ENCODE measurements around the gene SDK1.

The SDK1 gene

DNA sequence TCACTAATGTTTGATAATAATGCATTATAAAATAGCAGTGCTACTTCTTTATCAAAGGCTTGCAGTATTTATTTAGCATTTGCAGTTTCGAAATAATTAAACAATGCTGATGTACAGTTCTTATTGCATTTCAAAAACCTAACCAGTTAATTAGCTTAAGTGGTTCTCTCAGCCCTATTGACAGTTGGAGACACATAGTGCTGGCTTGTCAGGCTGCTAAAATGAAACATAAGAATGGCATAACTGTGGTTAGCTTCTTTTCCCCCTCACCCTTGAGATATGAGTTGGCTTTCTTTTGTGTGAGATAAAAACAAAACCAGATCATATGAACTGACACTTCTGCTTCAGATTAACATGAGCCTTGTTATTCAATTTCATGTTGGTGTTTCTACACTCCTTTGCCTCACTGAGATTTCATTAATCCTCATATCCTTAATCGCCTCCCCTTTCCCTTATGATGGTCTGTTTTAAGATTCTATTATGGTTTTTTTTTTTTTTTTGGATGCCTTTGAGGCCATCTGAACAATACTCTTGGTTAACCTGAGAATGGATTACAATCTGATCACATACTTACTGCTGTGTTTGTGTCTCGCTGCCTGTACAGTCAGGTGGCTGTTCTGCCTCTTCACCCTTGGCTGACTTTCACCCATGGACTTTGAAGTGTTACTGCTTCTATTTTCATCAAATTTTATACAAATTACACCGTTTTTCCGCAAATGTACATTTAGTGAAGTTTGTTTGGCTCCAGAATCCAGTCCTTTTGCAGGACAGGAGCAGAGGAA is 108.0 kb downstream of the SDK1 start:
- no peak for DNase-seq (ENCODE audit: low spot score)

DNA sequence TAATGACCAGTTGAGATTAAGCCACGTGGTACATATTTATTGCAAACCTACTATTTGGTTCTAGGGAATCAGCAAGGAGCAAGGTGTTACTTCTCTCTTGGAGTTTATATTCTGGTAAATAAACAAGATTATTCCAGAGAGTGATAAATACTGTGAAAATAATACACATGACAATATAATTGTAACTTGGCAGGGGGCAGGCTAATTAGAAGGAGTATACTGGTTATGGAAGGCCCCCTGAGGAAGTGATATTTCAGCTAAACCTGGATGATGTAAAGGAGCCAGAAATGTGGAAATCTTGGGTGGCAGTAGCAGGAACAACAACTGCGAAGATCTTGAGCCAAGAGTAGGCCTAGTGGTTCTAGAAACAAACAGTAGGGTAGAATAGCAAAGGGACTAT is 111.8 kb downstream of the SDK1 start:
- DNase-seq (ENCODE audit: low spot score), result no peak

DNA sequence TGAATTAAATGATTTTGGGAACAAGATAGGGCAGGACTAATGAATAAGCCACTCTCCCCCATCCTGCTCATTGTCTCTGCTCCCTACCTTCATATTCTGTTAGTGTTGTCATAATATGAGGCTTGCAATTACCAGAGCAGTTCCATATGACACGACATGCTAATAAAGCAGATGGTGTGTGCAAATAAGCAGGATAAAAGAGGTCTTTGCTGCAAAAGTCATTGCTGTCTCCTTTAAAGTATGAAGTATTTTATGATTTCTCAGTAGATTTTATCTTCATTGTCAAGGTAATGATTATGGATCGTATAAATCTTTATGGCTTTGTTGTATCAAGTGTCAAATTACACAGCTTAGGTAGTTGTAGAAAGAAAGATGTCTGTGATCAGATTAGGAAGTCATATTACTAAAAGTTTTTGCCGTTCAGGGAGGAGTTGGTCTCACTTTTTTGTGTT is 114.8 kb downstream of the SDK1 start:
- no peak for DNase-seq (ENCODE audit: low spot score)

DNA sequence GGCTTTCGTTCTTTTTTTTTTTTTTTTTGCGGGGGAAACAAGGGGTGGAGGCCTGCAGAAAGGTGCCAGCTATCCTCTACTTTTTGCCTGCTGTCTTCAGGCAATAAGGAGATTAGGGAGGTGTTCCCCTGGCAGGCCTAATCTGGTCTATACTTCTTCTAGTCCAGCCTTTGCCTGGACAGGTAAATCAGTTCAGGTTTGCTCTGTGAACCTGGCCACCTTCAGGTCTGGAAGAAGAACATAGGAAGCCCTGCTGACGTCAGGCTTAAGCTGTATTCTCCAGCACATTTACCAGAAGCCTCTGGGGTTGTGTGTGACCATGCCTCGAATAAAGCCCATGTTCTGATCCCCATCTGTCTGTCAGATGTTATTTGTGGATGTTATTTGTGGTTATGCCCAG is 115.4 kb downstream of the SDK1 start:
- DNase-seq (ENCODE audit: low spot score), result no peak

DNA sequence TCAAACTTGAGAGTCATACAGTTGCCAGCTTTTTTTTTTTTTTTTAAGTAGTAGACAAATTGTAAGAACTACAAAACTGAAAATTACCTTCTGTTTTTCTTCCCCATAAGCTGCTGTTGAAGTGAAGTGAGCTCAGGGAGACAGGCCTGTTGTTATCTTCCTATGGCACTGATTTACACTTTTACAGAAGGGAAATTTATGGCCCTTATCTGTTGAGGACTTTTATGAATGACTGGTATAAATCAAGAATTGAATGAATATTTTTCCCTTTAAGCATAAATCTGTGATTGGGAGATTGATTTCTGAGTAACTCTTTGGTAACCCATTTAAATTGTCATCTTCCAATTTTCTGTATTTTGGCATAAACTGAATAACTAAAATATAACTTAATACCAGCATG is 124.0 kb downstream of the SDK1 start:
- DNase-seq (ENCODE audit: low spot score), result no peak

DNA sequence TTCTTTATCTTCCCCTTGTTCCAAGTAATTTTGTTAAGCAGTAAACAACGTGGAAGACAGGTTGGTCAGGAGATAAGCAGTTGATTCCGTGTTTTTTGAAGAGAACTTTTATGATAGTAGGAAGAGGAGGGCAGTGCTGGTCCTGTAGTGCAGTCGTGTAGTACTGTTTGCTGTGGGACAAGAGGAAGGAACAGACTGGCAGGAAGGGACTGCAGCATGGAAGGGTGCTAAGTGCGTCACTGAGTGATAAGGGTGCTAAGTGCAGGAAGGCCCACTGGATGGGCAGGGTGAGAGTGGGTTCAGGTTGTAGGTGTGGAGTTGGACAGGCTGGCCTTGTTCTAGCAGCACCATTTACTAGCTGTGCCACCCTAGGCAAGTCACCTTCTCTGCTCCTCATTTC is 125.0 kb downstream of the SDK1 start:
- no peak for DNase-seq (ENCODE audit: low spot score)

DNA sequence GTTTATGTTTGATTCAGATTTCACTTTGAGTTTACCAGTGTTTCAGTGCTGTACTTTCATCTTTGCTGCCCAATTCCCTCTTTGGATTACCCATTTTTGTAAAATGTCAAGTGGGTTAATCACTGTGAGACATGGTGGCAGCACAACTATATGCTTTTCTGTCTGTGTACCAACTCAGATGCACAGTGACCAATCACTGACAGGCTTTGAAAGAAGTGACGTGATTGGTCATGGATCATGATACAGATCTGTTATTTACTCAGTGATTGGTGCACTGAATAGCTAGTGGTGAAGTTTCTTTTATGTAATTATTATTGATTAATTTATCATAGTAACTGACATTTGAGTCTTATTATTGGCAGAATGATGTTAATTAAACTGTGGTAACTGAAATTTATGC is 126.9 kb downstream of the SDK1 start:
- DNase-seq (ENCODE audit: low spot score), result no peak

DNA sequence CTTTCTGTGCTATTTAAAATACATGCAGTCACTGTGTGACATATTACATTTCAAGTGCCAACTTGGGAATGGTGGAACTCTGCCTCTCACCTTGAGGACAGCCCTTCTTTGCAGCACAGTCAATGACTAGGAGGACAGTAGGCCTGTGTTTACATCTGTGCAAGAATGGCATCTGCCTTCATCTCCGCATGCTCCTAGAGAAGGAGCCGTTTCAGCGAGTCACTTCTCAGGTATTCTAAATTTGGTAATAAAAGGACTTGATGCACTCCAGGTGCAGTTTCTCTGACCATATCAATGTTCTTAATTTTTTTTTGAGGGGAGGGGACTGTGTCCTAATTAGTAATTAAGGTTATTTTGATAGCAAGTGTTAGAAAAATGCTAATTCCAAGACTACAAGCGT is 128.9 kb downstream of the SDK1 start:
- no peak for DNase-seq (ENCODE audit: low spot score)

DNA sequence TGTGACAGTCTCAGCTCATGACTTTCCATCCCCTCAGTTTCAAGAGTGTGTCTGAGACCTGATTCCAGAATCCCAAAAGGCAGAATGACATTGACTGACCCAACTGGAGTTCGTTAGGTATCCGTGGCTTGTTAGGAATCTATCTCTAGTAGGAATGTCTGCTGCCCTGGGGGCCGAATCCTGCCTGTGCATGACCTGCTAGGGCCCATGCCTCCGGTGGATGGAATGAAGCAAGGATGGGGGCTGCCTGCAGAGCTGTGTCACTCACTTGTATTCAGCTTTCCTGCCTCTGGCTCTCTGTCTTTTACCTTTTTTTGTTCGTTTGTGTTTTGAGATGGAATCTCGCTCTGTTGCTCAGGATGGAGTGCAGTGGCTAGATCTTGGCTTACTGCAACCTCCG is 129.5 kb downstream of the SDK1 start:
- DNase-seq (ENCODE audit: low spot score), result no peak

DNA sequence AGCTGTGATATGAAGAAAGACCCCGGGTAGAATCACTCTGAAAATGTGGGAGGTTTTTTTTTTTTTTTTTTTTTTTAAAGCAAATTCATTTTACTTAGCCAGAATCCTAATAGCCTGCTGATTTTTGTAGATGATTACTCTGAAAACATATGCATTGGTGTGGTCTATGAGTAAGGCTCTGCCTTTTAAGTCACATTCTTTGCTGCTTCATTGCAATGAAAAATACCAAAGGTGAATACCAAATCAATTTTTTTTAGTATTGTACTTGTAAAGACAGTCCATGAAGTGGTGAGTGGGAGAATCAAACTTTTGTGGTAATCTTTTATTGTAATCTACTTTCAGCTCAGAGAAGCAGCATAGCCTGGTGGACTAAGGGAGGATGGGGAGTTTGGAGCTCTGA is 130.3 kb downstream of the SDK1 start:
- DNase-seq (ENCODE audit: low spot score), result no peak

DNA sequence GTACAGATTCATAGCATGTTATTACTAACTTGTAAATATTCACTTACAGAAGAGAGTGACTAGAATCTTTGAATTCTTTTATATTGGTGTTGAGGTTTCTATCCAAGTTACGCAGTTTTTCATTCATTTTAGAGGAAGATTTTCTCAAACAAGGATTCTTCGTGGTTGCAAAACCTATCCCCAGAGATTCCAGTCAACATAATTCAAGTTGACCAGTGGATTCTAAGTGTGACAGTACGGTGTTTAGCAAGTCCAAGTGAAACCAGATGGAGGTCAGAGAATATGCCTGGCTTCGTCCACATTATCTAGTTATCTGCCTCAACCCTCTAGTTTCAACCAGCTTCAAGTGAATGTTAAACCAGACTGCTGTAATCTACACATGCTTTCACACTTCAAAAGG is 131.9 kb downstream of the SDK1 start:
- DNase-seq (ENCODE audit: low spot score), result no peak

DNA sequence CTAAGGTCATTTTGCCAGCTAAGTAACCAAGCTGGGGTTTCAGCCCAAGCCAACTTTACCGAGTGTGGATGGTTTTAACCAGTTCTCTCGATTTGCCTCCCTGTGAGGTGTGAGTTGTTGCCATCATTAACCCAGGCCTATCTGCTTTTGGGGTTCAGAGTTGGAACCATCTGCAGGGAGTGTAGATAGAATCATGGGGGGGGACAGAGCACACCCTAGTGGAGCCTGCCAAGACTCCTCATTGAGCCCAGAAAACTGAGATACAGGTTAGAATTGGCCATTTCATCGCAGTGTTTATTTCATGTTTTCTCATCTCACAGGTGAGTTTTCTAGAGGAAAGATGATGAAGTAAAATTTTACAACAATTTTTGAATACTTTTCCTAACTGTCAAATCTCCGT is 133.6 kb downstream of the SDK1 start:
- no peak for DNase-seq (ENCODE audit: low spot score)

DNA sequence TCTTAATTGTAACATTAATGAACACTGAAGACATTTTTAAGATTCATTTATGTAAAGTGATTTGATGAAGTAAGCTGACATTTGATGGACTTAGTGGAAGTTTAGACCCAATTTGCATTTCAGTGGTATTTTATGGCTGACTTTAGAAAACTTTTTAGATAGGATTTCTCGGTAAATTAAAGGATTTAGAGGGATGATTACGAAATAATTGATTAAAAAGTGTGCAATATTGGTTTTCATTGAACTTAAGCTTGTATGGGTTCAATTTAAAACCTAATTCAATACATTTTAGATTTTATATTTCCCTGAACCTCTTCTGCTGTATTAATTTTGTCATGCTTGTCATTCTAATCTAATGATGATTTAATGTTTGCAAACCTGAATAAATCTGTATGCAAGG is 135.1 kb downstream of the SDK1 start:
- DNase-seq (ENCODE audit: low spot score), result no peak

DNA sequence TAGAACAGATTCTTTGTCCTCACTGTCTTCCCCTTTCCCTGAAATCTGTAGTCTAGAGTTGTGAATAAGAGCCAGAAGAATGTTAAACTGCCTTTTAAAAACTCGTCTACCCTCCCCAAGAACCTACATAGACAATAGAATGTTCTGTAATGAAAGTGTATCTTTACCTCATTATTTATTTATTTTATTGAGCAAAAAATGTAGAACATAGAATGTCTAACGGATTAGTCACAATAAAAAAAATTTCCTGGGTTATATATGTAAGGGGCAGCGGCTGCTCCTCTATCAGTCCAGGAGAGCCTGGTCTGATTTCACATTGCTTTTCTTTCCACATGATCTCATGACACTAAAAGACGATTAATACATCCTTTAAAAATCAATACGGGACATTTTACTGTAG is 135.7 kb downstream of the SDK1 start:
- DNase-seq (ENCODE audit: low spot score), result no peak

DNA sequence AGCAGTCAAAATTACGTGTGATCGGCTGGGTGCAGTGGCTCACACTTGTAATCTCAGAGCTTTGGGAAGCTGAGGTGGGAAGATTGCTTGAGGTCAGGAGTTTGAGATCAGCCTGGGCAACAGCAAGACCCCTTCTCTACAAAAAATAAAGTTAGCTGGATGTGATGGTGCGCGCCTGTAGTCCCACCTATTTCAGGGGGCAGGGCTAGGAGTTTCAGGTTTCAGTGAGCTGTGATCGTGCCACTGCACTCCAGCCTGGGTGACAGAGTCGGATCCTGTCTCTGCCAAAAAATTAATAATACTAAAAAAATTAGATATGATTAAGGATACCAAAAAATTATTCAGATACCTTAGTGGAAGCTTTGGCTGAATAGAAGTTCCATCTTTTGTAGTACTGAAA is 136.4 kb downstream of the SDK1 start:
- DNase-seq (ENCODE audit: low spot score), result no peak

DNA sequence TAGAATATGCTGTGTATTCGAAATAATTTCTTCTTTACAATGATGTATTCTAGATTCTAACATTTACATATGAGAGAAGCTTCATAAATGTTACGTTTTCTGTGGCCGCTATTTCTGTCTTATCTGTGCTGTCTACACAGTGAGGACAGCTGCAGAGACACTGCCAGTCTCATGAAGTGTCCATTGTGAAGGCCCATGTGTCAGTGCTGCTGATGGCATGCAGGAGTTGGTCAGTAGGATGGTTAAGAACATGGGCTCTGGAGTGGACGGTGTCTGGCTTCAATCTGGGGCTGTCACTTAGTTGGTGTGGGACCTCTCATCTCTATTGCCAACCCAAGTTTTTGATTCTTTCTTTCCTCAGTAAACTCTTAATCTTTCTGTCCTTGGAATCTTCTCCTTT is 137.3 kb downstream of the SDK1 start:
- DNase-seq (ENCODE audit: low spot score), result no peak

DNA sequence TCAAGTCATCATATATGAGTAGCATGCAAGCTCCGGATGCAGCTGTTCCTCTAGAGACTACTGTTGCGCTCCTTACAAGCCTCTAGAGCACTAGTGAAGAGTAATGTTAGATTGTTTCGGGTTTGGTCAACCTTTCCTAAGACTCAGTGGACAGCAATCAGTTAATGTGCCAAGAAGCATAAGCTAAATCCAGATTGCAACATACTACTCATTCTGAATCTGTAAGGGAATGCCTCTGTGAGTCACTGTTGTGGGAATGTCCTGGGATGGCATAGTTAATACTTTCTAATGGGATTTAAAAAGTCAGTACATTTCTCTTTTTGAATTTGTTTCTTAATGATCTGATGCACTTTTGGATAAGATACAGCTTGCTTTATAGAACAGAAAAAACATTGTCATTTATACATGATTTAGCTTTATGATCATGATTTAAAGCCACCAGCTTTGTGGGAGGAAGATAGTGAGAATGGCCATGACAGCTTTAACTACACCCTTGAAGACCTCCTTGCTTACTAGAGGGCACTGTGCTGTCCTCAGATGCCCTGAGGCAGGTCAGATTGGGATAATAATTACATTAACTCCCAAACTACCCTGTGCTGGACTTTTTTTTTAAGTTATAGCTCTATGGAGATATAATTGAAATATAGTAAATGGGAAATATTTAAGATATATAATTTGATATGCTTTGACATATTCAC is 138.4 kb downstream of the SDK1 start:
- no peak for DNase-seq (ENCODE audit: low spot score)

DNA sequence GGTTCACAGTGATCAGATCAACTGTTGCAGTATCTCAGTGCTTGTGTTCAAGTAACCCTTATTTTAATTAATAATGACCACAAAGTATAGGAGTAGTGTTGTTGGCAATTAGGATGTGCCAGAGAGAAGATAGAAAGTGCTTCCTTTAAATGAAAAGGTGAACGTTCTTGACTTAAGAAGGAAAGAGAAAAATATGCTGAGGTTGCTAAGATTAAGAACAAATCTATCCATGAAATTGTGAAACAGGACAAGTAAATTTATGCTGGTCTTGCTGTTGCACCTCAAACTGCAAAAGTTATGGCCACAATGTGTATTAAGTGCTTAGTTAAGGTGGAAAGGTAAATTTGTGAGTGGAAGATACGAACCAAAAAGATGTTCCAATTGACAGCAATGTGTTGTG is 139.5 kb downstream of the SDK1 start:
- DNase-seq (ENCODE audit: low spot score), result no peak

DNA sequence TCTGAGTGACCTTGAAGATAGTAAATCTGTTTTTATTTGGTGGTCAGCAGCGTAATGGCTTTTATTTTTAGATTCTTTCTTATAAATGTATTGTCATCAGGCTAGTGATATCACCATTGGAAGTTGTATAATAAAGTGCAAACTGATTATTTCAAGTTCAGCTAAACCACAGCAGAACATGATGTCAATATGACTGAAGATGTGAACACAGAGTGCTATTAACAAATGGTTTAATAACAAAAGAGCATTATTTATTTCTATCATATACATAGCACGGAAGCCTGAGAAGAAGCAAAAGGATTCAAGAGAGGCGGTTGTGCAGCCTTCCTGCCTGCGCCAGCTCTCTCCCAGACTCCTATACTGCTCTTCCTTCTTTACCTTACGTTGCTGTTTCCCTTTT is 142.7 kb downstream of the SDK1 start:
- no peak for DNase-seq (ENCODE audit: low spot score)

DNA sequence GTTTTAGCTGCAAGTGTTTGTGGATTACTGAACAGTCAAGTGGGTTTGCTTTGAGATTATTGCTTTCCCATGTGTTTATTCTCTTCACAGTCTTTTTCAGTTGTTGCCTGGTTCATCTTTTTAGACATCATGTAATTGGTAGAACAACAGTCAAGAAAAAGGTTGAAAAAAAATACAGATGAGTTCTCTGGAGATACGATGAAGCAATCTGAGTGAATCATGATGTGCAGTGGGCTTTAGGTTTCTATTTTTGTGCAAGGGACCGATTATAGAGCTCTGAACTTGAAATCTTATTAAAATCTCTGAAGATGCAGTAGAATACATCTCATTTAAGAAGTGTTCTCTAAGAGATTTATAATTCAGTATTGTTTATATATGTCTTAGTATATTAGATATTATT is 145.7 kb downstream of the SDK1 start:
- DNase-seq (ENCODE audit: low spot score), result no peak

DNA sequence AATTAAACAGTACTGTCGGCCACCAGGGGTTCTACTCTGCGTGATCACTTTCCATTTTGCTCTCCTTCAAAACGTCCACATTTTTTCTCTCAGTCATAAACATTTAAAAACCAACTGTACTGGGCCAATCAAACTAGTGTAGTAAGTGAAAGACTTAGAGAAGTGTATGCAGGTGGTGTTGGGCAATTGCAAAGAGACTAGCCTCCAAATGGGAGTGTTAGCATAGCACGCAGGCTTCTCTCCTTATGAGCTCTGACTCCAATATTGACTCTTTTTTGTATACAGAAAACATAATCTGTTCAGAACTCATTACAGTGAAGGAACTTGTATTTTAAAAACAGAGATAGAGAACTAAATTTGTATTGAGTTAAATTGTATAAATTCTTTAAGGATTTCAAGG is 150.6 kb downstream of the SDK1 start:
- DNase-seq (ENCODE audit: low spot score), result no peak

DNA sequence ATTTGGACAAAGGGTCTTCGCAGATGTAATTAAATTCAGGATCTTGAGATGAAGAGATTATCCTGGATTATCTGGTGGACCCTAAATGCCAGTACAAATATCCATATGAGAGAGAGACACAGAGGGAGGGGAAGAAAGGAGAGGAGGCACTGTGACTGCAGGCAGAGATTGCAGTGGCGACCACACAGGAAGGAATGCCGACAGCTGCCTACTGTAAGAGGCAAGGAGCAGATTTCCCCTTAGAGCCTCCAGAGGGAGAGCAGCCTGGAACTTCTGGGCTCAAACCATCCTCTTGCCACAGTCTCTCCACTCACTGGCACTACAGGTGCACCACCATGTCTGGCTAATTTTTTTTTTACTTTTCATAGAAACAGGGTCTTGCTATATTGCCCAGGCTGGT is 152.3 kb downstream of the SDK1 start:
- no peak for DNase-seq (ENCODE audit: low spot score)

DNA sequence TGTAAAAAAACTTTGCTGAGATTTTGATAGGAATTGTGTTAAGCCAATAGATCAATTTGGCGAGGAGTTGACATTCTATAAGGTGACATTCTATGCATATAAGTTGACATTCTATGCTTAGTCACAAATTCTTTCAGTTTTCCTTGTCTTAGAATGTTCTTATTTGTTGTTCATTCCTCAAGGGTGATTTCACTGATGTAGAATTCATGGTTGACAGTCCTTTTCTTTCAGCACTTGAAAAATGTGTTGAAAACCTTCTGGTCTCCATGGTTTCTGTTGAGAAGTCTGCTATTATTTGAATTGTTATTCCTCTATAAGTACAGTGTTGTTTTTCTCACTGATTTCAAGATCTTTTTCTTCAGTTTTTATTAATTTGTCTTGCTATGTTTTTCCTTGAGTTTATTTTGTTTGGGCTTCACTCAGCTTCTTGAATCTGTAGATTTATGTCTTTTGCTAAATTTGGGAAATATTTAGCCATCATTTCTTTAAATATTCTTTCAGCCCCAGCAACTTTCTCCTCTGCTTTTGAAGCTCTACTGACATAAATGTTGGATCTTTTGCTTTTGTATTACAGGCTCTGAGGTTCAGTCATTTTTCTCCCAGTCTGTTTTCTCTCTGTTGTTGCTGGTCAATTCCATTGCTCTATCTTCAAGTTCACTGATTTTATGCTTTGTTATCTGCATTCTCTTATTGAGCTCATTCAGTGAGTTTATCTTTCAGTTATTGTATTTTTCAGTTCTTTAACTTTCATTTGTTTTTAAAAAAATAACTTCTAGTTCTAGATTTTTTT is 154.9 kb downstream of the SDK1 start:
- DNase-seq (ENCODE audit: low spot score), result no peak

All from CD4-positive, alpha-beta T cell treated with Interleukin-15 for 4 hours (primary cell).